LHCN-M2 (cell line): ENCODE measurements around the gene SREBF1. TPM values are rescaled to one million over a fixed set of nuclear protein-coding genes. Genes with fewer than 3 reads are reported as not detected.

ENCODE experiments used
- DNase-seq: peaks from one replicate; pipeline ENCODE4 v3.0.0-alpha.2; 2012; ENCODE audit warnings: low read depth
- total RNA-seq: library from RNA; depleted of rRNA; stranded (reverse); fragments of >200 nt; gene quantifications from 2 replicates; pipeline ENCODE4 v1.2.3, GENCODE V29; 2014

SREBF1 gene
- total RNA-seq, 1 experiment from 2014 or later: 53.0 TPM

DNA sequence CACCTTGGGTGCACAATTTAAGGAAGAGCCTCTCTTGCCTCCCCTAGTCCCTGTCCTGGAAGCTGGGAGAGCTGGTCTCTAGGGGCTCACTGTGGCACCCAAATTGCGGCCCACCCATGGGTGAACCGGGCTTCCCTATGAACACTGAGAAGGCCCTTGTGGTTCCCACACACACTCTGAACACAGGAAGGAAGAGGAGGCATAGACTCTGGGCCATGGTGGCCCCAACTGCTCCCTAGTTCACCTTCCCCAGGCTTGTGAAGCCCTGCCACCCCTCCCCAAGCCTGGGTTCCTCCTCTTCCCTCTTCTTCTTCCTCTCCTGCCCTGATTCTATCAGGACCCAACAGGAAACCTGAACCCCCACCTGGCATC lies 10.5 kb downstream of the SREBF1 start:
- no peak for DNase-seq

DNA sequence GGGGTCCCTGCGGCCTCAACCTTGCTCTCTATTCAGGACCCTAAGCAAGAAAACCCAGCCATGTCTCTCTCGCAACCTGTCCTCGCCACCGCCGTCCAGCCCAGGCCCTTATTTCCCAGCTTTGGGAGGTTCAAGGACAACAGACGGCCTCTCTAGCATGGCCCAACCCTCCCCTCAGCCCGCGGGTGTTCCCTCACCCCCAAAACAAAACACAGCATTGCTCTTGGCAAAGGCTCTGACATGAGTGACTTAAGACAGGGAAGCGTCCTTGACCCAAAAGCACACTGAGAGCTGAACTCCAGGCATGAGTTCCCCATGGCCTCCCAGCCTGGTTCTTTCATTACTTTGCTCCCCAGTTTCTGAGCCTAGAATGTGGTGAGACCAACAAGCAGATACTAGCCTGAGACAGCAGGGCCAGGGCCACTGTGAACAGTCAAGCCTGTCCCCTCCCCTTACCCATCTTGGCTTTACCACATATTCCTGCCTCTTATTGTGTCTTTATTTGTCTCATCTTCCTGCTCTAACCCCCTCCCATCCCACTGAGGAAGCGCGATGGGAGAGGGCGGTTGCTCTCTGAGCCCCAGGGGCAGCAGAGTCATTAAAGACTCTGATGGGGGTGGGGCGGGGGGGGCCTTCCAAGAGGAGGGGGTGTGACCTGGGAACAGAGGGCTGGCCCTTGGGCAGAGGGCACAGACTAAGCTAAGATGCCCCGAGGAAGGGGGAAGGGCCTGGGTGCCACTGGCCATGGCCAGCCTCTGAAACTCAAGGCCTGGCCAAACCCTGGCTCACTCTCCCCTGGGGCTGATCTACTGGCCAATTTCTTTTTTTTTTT lies 11.8 kb downstream of the SREBF1 start:
- DNase-seq: peak; percentile 42

DNA sequence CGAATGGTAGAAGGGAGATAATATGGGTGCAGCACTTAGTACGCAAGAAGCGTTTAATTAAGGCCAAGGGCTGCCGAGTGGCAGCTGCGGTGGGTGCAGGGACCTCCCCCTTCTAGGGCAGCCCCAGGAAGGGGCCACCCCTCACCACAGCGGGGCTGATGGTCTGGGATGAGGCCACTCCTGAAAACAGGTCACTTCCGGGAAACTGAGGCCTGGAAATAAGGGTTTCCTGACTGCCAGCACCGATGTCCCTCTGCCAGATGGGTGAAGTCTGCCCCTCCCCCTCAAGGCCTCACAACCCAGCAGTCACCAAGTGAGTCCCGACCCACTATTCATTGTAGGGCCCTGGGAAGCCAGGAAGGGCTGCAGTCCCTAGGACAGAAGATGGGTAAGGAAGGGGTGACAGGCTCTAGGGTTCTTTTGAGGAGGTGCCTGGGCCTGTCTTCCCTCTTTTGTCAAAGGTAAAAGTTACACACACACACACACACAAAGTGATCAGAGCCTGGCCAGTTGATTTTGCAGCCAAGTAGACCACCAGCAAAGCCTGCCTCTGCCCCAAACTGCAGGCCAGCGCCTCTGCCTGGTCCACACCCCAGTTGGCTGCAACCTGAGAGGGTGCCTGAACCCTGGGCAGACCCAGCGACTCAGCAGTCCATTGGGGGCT lies 12.5 kb downstream of the SREBF1 start:
- no peak for DNase-seq

DNA sequence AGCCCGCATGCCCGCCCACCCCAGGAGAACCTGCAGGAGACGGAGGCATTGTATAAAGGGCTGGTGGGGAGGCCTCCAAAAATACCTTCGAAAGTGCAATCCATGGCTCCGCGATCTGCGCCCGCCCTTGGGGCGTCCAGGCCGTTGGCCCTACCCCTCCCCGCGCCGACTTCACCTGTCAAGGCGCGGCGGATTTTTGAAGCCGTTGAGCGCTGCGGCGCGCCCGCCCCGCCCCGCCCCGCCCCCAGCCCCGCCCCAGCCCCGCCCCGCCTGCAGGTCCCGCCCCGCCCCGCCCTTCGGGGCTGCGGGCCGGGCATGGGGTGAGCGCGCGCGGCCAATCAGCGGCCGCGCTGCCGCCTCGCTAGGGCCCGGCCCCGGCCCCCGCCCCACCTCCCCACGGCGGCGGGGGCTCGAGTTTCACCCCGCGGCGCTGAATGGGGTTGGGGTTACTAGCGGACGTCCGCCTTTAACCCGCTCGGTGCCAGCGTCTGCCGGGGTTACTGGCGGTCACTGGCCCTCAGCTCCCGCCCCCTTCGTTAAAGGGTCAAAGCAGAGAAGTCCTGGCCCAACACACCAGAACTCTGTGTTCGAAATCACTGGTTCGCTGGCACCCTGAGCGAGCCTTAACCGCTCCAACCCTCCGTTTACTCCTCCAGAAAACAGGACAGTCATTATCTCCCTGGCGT lies 13.2 kb downstream of the SREBF1 start:
- DNase-seq: peak; percentile 84

DNA sequence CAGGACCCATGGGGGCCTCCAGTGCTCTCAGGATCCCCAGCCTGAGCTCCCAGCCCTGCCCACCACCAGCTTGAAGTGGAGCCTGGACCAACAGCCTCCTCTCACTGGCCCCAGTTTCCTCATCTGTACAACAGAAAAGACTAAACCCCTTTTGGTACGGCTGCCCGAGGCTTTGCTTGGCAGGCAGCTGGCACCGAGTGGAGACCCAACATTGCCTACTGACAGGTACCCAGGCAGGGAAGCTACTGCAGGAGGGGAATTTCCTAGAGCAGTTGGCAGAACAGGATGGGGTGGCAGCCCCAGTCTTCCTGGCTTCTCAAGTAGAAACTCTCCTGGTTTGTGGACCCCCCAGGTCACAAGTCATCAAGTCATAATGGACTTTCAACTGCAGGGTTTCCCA lies 14.2 kb downstream of the SREBF1 start:
- DNase-seq: no peak

DNA sequence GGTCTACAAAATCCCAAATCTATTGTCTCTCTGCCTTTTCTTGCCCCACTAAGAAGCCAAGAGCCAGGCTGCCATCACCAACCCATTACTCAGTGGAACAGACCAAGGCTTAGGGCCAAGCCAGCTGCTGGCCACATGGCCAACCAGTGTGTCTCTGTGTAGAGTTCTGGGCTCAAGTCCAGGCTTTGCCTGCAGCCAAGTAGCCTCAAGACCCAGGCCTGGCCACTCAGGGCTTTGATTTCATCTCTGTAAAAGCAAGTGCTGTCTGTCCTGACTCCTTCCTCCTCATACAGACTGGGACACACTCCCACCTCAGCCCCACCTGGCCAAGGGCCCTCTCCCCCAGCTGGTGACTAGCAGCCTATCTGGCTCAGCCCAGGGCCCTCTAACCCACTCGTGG lies 14.6 kb downstream of the SREBF1 start:
- DNase-seq: peak; percentile 55

DNA sequence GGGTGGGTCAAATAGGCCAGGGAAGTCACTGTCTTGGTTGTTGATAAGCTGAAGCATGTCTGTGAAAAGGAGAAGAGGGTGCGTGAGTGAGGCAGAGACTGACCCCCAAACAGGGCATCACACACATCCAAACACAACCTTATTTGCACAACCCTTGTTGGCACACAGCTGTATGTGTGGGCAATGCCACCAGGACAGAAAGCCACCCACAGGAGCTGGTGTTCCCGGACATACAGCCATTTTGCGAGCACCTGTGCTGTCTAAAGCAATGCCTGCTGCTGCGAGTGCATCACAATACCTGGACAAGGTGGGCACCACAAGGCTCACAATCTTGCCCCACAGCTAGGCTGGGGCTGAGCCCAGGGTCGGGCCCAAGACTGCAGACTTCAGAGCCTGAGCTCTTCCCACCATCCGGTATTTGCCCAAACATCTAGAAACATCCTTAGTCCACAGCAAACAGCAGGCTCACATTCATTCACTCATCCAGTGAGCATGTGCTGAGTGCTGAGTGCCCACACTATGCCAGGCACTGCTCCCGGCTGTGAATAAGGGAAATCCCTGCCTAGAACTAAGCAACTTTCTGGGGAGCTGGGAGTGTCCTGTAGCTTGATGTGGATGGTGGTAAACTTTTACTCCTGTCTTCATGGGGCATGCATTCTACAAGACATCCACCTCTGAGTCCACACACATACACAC lies 16.2 kb downstream of the SREBF1 start:
- no peak for DNase-seq

GRCh38 chr17:17820046-17820445 lies 16.7 kb downstream of the SREBF1 start:
- no peak for DNase-seq

DNA sequence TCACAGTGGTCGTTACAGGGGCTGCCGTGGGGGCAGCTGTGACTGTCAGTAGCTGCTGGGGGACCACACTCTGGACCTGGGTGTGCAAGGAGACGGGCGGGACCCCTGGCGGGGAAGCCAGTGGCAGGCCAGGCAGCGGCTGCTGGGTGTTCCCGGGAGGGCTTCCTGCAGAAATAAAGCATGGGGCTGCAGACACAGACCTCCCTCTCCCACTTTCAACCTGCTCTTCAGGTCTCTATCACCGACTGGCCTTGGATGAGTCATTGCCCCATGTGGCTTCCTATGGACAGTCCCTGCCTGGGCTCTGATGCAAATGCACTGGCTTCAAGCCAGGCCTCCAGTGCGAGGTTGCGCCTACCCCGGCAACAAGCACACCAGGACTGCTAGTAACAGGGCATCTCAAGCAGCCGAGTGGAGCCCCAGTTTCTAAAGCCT lies 17.2 kb downstream of the SREBF1 start:
- DNase-seq: peak; percentile 70

DNA sequence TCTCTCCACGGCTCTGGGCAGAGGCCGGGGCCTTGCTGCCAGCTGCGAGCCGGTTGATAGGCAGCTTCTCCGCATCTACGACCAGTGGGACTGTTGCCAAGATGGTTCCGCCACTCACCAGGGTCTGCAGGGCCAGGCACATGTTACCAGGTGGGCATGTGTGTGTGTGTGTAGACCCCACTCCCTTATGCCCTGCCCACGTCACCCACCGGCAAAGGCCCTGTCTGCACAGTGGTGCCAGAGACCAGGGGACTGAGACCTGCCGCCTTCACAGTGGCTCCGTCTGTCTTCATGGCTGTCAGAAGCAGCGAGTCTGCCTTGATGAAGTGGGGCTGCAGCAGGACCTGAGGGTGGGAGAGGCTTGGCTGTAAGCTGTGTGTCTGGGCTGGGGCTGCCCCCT lies 17.7 kb downstream of the SREBF1 start:
- DNase-seq: no peak

- DNase-seq: no peak
Measured at GRCh38 chr17:17818088-17818526, 18.7 kb downstream of the SREBF1 start.

DNA sequence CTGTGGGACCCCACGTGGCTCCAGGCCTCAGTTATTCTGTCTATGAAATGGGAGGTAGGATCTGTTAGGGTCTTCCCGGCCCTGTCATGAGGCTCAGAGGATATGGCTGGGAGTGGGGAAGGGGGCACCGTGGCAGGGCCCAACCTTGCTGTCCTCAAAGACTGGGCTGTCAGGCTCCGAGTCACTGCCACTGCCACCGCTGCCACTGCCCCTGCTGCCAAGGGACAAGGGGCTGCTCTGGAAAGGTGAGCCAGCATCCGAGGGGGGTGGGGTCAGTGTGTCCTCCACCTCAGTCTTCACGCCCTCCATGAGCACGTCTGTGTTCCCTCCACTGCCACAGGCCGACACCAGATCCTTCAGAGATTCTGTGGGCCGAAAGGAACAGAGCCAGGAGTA lies 19.2 kb downstream of the SREBF1 start:
- no peak for DNase-seq

- DNase-seq: no peak
Measured at GRCh38 chr17:17816831-17817551, 19.8 kb downstream of the SREBF1 start.

GRCh38 chr17:17816240-17816814 lies 20.5 kb downstream of the SREBF1 start:
- no peak for DNase-seq

GRCh38 chr17:17815436-17816200 lies 21.2 kb downstream of the SREBF1 start:
- no peak for DNase-seq

GRCh38 chr17:17815062-17815406 lies 21.8 kb downstream of the SREBF1 start:
- DNase-seq: no peak

DNA sequence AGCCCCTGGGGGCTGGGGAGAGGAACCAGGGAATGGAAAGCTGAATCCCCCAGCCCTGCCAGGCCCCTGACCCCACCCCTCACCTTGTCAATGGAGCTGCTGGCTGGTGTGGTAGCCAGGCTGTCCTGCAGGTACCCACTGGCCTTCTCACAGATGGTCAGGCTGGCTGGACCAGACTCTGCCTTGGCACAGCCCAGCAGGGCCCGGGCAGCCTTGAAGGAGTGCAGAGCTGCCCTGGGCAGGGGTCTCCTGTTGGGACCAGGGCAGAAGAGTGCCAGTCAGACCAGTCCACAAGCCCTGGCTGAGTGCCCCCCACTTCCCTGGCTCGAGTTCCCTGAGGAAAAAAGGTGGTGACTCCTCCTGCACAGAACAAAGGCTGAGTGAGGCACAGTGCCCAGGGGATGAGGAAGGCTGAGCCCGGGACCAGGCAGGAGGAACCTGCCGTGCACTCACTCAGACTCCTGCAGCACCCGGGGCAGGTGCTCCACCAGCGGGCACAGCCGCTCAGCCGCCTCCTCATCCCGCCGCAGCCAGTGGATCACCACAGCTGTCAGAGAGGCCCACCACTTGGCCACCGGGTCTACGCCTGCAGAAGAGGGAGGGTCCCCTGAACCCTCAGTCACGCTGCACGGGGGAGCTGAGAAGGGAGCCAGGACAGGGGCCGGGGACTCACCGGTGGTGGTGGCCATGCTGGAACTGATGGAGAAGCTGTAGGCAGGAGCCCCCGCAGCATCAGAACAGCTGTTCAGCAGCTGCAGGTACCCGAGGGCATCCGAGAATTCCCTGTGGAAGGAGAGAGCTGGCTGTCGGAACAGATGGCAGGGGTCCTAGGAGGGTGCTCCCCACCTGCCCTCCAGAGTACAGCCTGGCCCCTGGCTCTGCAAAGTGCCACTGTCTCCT lies 22.4 kb downstream of the SREBF1 start:
- DNase-seq: no peak

- no peak for DNase-seq
Measured at GRCh38 chr17:17813725-17814095, 23.1 kb downstream of the SREBF1 start.

GRCh38 chr17:17813055-17813724 lies 23.6 kb downstream of the SREBF1 start:
- DNase-seq: no peak
